Peyer's patch (tissue), 4 donors: Measurements from ENCODE around the gene HDAC4. TPM values are rescaled to one million over a fixed set of nuclear protein-coding genes. Genes with fewer than 3 reads are reported as not detected.

Experiments
- DNase-seq, 3 donors: peaks; one replicate each; pipeline ENCODE4 v3.0.0-alpha.2; 2017 to 2019
- H3K27ac ChIP-seq, 4 donors: fragments of 200-600 bp; sonication (generic); one replicate each; pipeline ENCODE4 v1.5.1; 2016 to 2019
- H3K27me3 ChIP-seq, 2 donors: fragments of 200-600 bp; sonication (generic); one replicate each; pipeline ENCODE4 v1.5.1; 2019
- H3K36me3 ChIP-seq, 3 donors: fragments of 200-600 bp; sonication (generic); one replicate each; pipeline ENCODE4 v1.5.1; 2016 to 2019
- H3K4me1 ChIP-seq, 4 donors: fragments of 200-600 bp; sonication (generic); one replicate each; pipeline ENCODE4 v1.5.1; 2016 to 2019
- H3K4me3 ChIP-seq, 4 donors: fragments of 200-600 bp; sonication (generic); 1 replicate in 3 of 4; 2 replicates in 1 of 4; pipeline ENCODE4 v1.5.1; 2016 to 2019; ENCODE audit warnings: mild to moderate bottlenecking in 1 of 4
- H3K9me3 ChIP-seq, 4 donors: fragments of 200-600 bp; sonication (generic); one replicate each; pipeline ENCODE4 v1.5.1; 2016 to 2019; ENCODE audit warnings: mild to moderate bottlenecking in 1 of 4
- CTCF ChIP-seq, 6 experiments: fragments of 450-650 bp in 4 of 6; fragments of 200-600 bp in 2 of 6; sonication (generic) in 1 of 6; IDR thresholded peaks; one replicate each; pipeline ENCODE4 v1.5.1; 2017 to 2019; ENCODE audit warnings: antibody characterized with exemption in 6 of 6, mild to moderate bottlenecking in 3 of 6, moderate library complexity in 1 of 6
- POLR2A ChIP-seq, 2 donors: fragments of 450-650 bp; IDR thresholded peaks; one replicate each; pipeline ENCODE4 v1.5.1; 2017; ENCODE audit warnings: antibody characterized with exemption in 2 of 2, mild to moderate bottlenecking in 2 of 2, moderate library complexity in 2 of 2
- total RNA-seq, 4 donors: library from RNA; depleted of rRNA; stranded (reverse); fragments of >200 nt; gene quantifications; one replicate each; pipeline ENCODE4 v1.1.0, GENCODE V29; 2016

HDAC4 gene
- total RNA-seq, 4 donors from 2014 or later = 28.9 to 198 (median 102) TPM

- Histone ChIP-seq H3K4me1 (no peaks in the 10 kb centered on the region), H3K36me3 (peaks cover 0 to 42% (median 0%) of the 10 kb centered on the region in 3 donors), H3K27me3 (no peaks in the 10 kb centered on the region), H3K9me3 (no peaks in the 10 kb centered on the region), H3K4me3 (no peak overlapping the region), H3K27ac (no peak overlapping the region)
- peak in 1 of 3 donors; percentile 22 for DNase-seq
- TF ChIP-seq POLR2A (IDR thresholded peaks at IDR 0.05) (no peak), CTCF (IDR thresholded peaks at IDR 0.05) (no peak)
Observed at GRCh38 chr2:239051891-239052445, 348.9 kb downstream of the HDAC4 start.

GRCh38 chr2:239050252-239050649 lies 350.6 kb downstream of the HDAC4 start:
- TF ChIP-seq CTCF (IDR thresholded peaks at IDR 0.05) (no peak), POLR2A (IDR thresholded peaks at IDR 0.05) (no peak)
- Histone ChIP-seq H3K27me3 (no peaks in the 10 kb centered on the region), H3K36me3 (peaks cover 0 to 36% (median 0%) of the 10 kb centered on the region in 3 donors), H3K4me1 (no peaks in the 10 kb centered on the region), H3K4me3 (no peak overlapping the region), H3K9me3 (no peaks in the 10 kb centered on the region), H3K27ac (no peak overlapping the region)
- peak in 1 of 3 donors; percentile 18 for DNase-seq

- H3K9me3 ChIP-seq = no peaks in the 10 kb centered on the region
- no peaks in the 10 kb centered on the region for H3K4me1 ChIP-seq
- peak in 1 of 3 donors; percentile 34 for DNase-seq
- no peak overlapping the region for H3K27ac ChIP-seq
- H3K4me3 ChIP-seq = no peak overlapping the region
- H3K27me3 ChIP-seq = no peaks in the 10 kb centered on the region
- H3K36me3 ChIP-seq = peaks cover 0 to 32% (median 0%) of the 10 kb centered on the region in 3 donors
- TF ChIP-seq CTCF (IDR thresholded peaks at IDR 0.05) (no peak), POLR2A (IDR thresholded peaks at IDR 0.05) (no peak)
Observed at GRCh38 chr2:239049421-239050251, 351.2 kb downstream of the HDAC4 start.

GRCh38 chr2:239048736-239049135 lies 352.1 kb downstream of the HDAC4 start:
- no peak for DNase-seq
- no peak for TF ChIP-seq CTCF (IDR thresholded peaks at IDR 0.05)
- no peak for TF ChIP-seq POLR2A (IDR thresholded peaks at IDR 0.05)
- H3K27ac ChIP-seq = no peak overlapping the region
- no peaks in the 10 kb centered on the region for H3K27me3 ChIP-seq
- no peak overlapping the region for H3K4me3 ChIP-seq
- H3K4me1 ChIP-seq = no peaks in the 10 kb centered on the region
- H3K9me3 ChIP-seq = no peaks in the 10 kb centered on the region
- H3K36me3 ChIP-seq = peaks cover 0 to 23% (median 0%) of the 10 kb centered on the region in 3 donors

GRCh38 chr2:239047861-239048260 lies 353.0 kb downstream of the HDAC4 start:
- H3K9me3 ChIP-seq = no peaks in the 10 kb centered on the region
- TF ChIP-seq CTCF (IDR thresholded peaks at IDR 0.05) (no peak), POLR2A (IDR thresholded peaks at IDR 0.05) (no peak)
- H3K4me1 ChIP-seq = no peaks in the 10 kb centered on the region
- H3K27ac ChIP-seq = no peak overlapping the region
- no peak overlapping the region for H3K4me3 ChIP-seq
- peak in 1 of 3 donors; percentile 32 for DNase-seq
- no peaks in the 10 kb centered on the region for H3K27me3 ChIP-seq
- H3K36me3 ChIP-seq = peaks cover 0 to 15% (median 0%) of the 10 kb centered on the region in 3 donors
